HG02885 (cell line): ENCODE measurements around the gene ACTN3.
"Not testable (repeated sequence)": the region's sequence is repeated elsewhere in the genome, so short reads cannot be mapped to it uniquely, and the experiment has no call there.

Experiments used
- ATAC-seq: cut with Tn5 transposase; IDR thresholded peaks from one replicate; pipeline ENCODE4 v1.9.1; 2021; ENCODE audit warnings: mild to moderate bottlenecking; ENCODE audit not compliant: unreplicated experiment, poor library complexity

ACTN3 gene

DNA sequence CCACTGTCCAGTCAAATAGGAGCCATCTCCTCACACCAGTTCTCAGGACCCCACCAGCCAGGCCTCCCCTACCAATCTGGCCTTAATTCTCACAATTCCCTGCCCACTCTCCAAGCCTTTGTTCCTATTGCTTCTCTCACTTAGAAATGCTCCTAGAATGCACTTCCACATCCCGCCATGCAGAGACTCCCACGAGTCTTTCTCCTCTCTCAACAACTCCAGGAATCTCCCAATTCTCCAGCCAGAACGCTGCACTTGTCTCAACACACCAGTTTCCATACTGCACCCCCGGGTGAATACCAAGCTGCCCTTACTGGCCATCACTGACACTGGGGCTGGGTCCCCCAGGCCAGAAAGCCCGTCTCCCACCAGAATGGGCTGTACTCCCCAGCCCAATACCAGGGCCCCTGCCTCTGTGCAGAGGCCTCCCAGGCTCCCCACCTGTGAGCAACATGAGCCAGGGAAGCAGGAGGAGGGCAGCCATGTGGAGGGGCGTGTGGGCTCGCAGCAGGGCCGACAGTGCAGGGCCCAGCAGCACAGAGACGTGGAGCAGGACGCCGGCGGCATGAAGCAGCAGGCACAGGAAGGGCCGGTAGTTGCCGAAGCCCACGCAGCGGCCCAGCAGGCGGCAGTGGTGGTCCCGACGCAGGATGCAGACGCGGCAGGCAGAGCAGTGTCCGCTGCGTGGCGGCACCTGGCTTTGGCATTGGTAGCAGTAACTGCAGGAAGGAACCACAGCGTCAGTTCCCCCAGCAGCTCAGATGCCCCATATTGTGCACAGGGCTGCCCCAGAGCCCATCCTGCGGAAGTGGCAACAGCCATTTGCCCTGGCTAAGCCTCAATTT is 3.2 kb upstream of the ACTN3 start:
- no peak for ATAC-seq

DNA sequence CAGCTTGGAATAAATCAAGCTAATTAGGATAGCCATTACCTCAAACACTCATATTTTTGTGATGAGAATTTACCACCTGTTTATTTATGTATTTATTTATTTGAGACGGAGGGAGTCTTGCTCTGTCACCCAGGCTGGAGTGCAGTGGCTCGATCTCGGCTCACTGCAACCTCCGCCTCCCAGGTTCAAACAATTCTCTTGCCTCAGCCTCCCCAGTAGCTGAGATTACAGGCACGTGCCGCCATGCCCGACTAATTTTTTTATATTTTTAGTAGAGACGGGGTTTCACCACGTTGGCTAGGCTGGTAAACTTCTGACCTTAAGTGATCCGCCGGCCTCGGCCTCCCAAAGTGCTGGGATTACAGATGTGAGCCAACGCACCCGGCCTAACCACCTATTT is 1.8 kb upstream of the ACTN3 start:
- not testable (repeated sequence) for ATAC-seq

DNA sequence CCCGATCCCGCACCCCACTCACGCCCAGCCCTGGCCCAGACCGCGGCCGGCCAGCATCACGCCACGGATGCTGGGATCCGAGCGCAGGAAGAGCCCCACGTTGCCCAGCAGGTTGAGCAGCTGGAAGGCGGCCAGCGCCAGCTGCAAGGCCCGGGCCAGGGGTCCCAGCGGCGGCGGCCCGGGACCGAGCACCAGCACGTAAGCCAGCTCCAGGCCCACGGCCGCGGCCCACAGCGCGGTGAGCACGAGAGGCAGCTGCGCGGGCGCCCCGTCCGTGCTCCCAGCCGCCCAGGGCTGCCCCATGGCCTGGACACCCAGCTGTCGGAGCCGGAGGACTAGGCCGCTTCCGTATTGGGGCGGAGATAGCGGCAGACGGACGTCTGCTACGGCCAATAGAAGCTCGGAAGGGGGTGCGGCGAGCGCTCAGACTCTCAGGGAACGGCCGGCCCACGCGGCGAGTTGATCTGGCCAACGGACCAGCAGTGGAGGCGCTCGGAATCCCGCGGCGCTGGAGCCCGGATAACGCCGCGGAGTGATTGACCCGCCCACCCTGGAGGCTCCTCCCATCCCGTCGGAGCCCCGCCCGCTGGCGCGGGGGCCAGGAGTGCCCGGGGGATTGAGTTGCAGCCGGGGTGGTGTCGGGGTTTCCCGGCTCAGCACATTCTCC is 869 bp upstream of the ACTN3 start, which contains the start of gene ZDHHC24:
Gene ZDHHC24, minus strand, starts transcription at position 348 of the 667 bp plus-strand sequence. Its CDS starts 45 bp downstream, at position 303.
- ATAC-seq, result peak; percentile 85

DNA sequence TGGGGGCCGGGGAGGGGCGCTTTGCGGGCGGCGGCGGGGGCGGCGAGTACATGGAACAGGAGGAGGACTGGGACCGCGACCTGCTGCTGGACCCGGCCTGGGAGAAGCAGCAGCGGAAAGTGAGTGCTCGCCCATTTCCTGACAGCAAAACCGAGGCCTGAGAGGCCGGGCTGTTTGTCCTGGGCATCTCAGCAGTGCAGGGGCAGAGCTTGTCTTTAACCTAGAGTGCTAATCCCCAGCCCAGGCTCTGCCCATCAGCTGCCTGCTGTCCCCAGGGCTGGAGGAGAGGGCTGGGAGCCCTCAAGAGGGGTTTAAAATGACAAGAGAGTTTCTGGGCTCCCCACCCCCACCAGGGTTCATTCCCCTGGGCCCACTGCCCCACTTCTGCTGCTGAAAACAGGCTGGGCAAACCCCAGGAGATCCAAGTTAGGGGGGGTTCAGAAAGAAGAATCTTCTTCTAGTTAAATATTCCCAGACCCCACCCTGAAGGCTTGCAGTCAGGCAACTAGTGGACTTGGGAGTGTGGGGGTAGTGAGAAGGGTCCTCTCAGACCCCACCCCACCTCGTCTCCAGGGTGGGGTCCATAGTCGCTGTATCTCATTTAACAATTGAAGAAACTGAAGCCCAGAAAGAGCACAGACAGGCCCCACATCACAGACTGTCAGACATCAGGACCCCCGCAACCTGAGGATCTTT is 411 bp downstream of the ACTN3 start:
- no peak for ATAC-seq

DNA sequence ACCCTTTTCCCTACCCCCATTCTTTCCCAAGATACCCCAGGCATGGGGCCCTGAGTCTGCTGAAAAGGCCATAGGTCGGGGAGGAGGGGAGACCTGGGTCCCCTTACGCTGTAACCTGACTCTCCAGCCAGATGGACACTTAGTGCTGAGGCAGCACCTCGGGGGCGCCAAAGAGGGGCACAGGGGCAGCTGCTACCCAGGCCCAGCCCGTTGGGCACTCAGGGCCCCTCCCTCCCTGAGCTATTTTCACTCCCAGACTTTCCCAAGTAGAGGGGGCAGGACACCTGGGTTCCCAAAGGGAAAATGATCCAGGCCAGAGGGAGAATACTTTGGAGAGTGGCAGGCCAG is 933 bp downstream of the ACTN3 start:
- ATAC-seq, result no peak

DNA sequence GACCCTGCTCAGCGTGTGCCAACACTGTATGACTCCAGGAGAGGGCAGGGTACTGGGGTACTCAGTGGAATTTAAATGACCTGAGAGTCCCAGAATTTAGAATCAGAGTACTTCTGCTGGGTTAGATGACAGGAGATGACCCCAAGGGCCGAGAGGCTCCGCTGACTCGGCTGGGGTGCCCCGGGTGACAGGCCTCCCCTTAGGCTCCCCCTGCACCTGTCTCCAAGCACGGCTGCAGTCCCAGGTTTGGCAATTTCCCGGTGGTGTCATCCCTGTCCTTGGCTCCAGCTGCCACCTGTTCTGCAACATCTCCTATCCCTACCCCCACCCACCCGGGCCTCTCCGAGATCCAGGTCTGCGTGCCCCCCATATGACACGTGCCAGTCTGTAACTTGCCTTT is 1.3 kb downstream of the ACTN3 start:
- no peak for ATAC-seq

DNA sequence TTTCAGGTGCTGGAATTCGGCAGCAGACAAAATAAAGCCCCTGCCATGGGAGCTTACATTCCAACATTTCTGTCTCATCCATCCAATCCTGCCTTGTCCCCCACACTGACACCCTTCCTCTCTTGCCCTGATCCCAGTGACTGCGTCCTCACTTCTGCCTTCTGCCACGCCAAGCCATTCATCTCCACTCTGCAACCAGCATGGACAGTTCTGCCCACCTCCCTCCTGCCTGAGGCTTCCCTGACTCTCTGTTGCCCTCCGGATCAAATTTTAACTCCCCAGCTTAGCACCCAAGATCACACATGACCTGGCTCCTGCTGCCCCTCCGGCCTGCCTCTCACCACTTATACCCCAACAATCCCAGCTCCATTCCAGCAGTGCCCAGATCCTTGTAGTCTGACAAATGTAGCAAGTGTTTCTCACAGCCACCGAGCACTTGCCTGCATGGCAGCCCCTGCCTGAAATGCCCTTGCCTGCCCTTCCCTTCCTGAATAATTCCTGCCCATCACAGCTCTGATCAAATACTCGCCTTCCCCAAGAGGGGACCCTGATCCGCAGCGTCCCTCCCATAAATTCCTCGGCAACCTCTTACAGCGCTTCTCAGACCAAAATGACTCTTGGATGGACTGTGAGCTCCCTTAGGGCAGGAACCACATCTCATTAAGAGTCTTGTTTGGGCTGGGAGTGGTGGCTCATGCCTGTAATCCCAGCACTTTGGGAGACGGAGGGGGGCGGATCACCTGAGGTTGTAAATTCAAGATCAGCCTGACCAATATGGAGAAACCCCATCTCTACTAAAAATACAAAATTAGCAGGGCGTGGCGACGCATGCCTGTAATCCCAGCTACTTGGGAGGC is 2.3 kb downstream of the ACTN3 start:
- ATAC-seq, result no peak

DNA sequence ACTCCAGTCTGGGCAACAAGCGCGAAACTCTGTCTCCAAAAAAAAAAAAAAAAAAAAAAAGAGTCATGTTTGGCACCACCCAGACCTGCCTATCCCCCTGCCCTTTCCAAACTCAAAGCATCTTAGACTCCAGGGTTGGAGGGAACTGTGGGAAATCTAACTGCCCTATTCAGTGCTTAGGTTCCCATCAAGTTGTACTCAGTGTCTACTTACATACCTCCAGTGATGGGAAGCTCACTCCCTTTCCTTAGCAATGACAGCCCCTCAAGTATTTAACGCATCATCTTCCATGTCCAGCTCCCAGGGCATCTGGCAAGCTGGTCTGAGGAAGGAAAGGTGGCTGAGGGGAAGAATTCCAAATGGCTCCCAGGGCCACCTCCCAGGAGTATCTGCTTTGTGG is 3.0 kb downstream of the ACTN3 start:
- no peak for ATAC-seq

DNA sequence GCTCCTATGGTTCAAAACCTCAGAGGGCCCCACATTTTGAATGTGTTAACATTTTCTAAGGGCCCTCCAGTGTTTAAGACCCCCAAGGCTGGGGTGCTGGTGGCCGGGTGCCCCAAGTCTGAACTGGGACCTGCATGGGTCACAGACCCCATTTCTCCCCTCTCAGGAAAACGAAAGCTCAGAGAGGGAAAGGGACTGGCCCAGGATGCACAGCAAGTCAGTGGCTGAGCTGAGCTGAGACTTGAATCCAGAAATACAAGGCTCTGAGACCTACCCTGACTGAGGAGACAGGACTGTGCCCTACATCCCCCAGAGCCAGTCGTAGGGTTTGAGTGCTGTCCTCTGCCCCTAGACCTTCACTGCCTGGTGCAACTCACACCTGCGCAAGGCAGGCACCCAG is 4.2 kb downstream of the ACTN3 start:
- no peak for ATAC-seq

DNA sequence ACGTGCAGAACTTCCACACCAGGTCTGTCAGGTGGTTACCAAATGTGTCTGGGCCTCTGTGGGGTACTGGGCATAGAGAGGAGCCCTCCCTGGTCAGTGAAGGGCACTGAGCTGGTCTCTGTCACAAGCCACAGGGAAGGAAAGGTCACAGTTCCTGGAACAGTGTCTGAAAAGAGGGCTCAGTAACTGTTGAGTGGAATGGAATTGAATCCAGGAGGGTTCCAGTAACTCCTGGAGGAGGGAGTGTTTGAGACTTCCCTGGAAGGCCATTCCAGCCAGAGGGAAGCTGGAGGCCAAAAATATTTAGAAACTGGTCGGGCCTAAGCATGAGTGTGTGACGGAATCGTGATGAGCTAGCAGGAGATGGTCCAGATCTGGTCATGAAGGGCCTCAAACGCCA is 7.9 kb downstream of the ACTN3 start:
- no peak for ATAC-seq

DNA sequence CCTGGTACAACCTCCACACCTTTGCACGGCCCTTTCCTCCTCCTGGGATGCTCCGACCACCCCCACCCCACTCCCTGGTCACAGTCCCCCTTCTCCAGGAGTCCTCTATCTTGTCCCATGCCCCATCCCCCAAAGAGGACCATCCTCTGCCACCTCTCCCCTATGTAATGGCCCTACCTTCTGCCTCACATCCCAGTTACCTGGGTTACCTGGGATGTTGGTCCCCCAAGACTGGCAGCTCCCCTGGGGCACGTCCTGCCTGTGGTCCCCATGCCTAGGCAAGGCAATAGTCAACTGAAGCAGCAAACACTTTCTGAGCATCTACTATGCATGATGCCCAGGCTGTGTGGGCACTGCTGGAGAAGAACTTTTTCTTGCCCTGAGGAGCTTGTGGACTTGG is 8.7 kb downstream of the ACTN3 start:
- no peak for ATAC-seq

DNA sequence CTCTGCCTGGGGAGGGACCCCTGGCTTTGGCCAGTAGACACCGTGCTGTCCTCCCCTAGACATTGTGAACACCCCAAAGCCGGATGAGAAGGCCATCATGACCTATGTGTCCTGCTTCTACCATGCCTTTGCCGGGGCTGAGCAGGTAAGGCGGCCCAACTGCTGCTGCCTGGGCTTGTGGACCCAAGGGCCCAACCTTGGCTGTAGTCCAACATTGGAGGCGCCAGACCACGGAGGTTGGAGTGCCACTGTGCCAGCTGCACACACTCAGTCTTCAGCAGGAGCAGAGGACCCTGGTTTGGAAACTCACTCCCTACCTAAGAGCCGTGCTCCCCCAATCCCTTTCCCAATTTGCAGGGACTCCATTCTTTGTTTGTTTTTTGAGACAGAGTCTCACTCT is 9.4 kb downstream of the ACTN3 start:
- no peak for ATAC-seq

DNA sequence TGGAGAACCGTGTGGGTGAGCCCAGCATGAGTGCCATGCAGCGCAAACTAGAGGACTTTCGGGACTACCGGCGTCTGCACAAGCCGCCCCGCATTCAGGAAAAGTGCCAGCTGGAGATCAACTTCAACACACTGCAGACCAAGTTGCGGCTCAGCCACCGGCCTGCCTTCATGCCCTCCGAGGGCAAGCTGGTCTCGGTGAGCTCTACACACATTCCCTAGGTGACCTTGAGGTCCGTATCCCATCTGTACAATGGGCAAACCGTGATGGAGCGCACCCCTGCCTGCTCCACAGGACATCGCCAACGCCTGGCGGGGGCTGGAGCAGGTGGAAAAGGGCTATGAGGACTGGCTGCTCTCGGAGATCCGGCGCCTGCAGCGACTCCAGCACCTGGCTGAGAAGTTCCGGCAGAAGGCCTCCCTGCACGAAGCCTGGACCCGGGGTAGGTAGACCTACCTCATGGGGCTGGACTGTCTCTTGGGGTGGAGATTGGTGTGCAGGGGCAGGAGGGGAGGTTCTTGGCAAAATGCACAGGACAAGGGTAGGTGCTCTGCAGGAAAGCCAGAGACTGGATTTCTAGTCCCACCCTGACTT is 11.1 kb downstream of the ACTN3 start:
- ATAC-seq, result no peak

DNA sequence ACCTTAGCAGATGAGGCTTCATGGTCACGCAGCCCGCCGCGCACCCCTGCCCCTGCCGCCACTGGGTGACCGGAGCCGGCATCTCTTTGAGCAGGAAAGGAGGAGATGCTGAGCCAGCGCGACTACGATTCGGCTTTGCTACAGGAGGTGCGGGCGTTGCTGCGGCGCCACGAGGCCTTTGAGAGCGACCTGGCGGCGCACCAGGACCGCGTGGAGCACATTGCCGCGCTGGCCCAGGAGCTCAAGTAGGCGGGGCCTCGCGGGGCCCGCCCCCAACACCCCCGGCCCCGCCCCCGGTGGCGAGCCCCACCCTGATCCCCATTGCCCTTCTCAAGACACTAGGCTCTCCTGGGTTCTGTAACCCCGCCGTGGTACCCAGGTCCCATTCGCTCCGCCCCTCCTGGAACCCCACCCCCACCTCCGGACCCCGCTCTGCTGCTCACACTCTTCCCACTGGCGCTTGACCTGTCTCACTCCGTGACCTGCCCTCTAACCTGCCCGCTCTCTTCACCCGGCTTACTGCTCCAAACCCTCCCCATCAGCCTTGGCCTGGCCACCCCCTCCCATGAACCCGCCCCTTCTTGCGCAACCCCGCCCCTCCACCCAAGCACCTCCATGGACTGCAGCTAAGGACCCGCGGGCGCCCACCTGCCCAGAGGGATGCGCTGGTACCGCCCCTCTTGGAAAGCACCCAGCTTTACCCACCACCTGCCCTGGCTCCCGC is 12.6 kb downstream of the ACTN3 start:
- ATAC-seq, result no peak

DNA sequence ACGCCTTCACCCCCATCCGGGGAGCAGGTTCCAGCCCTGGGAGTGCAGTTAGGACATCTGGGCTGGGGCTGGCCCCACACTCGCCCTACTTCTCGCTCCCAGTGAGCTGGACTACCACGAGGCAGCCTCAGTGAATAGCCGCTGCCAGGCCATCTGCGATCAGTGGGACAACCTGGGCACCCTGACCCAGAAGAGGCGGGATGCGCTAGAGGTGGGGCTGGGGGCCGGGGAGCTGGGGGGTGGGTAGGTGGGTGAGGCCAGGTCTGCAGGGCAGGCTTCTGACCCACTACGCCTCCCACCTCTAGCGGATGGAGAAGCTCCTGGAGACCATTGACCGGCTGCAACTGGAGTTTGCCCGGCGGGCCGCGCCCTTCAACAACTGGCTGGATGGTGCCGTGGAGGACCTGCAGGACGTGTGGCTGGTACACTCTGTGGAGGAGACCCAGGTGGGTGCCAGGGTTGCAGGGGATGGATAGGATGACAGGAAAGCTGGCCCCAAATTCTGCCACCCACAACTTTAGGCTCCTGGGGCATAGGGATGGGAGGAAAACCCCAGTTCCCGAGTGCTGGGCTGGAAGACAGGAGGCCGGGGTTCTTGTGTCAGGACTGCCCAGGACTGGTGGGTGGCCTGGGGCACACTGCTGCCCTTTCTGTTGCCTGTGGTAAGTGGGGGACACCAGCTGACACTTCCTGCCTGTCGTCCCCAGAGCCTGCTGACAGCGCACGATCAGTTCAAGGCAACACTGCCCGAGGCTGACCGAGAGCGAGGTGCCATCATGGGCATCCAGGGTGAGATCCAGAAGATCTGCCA is 13.4 kb downstream of the ACTN3 start:
- no peak for ATAC-seq

DNA sequence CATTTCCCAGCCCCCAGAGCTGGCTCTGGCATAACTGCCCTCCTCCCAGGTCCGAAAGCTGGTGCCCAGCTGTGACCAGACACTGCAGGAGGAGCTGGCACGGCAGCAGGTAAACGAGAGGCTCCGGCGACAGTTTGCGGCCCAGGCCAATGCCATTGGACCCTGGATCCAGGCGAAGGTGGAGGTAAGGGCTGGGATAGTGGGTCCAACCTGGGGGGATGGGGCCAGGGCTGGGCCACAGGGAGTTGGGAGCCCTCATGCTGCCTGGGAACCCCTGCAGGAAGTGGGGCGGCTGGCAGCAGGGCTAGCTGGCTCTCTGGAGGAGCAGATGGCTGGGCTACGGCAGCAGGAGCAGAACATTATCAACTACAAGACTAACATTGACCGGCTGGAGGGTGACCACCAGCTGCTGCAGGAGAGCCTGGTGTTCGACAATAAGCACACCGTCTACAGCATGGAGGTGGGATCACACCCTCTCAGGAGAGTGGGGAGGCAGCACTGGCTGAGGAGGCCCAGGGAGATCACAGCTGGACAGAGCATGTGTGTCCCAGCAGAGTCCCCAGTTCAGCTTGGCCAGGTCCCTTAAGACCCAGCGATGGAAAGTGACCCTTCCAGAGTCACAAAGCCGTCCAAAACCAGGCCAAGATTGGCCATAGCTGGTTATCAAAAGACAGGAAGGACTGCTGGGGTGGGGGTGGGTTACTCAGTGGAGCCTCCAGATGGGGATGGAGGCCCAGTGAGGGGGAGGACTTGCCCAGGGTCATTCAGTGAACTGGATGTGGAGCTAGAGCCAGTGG is 14.7 kb downstream of the ACTN3 start:
- no peak for ATAC-seq

DNA sequence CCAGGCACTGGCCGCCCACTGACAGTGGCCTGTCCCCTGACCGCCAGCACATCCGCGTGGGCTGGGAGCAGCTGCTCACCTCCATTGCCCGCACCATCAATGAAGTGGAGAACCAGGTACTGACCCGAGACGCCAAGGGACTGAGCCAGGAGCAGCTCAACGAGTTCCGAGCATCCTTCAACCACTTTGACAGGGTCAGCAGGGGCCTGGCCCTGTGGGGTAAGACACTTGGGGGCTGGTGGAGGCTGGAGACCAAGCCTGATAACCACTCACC is 15.2 kb downstream of the ACTN3 start:
- no peak for ATAC-seq

DNA sequence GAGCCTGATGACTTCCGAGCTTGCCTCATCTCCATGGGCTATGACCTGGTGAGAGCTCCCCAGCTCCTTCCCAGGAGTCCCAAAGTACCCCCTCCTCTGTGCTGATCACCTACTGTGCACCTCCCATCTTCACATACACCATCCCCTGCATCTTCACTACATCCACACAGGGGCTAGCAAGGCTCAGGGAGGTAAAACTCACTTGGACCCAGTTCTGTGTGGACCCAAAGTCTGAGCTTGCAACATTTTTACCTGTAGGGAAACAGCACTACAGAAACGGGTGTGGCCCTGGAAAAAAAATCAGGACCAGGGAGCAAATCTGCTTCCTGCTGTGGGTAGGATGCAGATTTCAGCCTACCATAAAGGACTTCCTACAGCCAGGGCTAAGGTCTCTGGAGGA is 15.6 kb downstream of the ACTN3 start:
- ATAC-seq, result no peak
